Stimulated activated CD8-positive, alpha-beta memory T cell treated with anti-CD3 and anti-CD28 coated beads, Interleukin-4, amount 100 ng/mL, for 24 hours (primary cell): ENCODE data around the gene FRAS1.
A peak's percentile ranks its signal among the peaks of the same experiment; 100 is the strongest.

Experiments
- DNase-seq: peaks from one replicate; pipeline ENCODE4 v3.0.0-alpha.2; 2020; ENCODE audit warnings: low read depth

Gene FRAS1

DNA sequence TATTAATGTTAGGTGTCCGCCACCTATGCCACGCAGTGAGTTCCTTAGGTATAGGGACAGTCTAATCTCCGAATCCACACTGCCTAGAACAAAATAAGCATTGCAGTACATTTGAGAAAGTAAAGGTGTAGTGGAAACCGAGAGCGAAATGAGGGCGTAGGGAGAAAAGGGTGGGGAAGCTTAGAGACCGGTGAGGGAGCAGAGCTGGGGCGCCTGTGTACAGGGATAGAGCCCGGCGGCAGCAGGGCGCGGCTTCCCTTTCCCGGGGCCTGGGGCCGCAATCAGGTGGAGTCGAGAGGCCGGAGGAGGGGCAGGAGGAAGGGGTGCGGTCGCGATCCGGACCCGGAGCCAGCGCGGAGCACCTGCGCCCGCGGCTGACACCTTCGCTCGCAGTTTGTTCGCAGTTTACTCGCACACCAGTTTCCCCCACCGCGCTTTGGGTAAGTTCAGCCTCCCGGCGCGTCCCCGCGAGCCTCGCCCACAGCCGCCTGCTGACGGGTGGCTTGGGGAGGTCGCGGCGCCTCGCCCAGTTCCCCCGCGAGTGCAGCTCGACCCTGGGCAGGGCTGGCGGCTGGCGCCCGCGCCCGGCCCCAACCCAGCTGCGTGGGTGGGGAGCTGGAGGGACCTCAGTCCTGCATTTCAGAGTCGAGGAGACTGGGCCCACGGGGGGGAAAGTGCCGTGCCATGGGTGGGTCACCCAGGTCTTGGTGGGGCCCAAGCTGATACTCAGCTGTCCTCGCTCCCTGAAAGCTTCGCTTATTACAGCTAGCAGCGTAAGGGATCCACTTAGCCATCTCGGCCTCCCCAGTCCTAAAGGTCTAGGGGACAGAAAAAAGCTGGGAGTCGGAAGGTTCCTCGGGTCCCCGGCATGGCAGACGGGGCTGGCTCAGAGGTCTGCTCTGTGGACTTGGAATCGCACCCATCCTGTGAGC, 494.6 kb downstream of the FRAS1 start, which contains the start of gene ANXA3:
Gene ANXA3, plus strand, starts transcription at position 351 of the 932 bp plus-strand sequence. CDS start 2,704 bp downstream, outside the sequence.
- DNase-seq = peak; percentile 1

DNA sequence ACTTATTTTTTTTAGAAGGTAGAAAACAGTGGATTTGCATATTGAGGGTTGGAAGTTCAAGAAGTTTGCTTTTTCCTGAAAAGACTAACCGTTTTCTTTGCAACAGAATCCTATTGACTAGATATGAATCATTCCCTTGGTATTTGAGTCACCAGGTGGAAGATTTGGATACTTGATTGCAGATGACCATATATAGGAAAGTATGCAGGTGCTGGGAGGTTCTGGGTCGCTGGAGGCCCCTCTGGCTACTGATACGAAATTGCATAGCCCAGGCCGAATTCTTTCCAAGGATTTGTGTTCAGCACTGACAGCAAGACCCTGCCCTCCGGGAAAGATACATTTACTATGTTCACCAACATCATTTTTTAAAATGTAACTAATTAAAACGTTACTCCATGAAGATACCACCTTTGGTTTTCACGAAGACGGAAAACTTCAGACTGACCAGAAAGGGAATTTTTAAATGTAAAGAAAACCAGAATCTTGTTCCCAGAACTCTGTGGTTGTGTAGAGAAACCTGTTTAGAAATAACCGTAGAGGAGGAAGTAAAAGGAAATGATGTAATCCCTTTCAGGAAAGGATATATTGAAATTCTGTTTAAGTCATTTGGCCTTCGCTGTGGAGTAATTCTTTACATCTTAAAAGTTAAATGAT, 495.4 kb downstream of the FRAS1 start:
- DNase-seq = no peak

DNA sequence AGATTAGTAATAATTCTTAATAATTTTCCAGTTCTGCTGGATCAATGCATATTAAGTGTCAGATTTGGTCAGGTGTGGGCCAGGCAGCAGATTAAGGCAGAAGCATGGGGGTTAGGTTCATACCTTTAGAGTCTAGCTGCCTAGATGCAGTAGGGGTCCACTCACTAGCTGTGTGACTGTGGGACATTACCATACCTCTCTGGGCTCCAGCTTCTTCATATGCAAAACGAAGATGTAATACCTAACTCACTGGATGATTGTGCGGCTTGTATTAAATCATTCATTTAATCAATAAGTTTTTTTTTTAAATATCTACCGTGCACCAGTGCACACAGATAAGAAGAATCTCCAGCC, 495.9 kb downstream of the FRAS1 start:
- no peak for DNase-seq

DNA sequence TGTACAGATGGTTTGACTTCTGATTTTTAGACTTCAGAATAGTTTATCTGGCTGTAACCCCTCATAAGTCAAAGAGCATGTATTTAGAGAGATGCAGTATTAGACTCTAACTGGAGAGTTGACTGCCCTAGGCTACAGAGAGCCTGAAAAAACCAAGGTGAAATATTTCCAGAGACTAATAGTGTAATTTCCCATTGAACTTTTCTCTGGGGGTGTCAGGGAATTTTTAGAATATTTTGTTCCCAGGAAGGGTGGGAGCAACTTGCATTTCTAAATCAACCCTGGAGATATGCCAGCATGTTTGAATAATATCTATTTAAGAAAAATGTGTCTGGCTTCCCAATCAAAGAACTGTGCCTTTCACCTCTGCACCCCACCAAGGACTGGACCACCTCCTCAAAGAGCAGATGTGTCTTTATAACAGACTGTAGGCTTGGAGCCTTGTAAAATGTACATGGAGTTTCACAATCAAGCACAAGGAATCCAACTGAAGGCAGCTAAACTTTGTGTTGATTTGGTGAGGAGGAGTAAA, 496.5 kb downstream of the FRAS1 start:
- no peak for DNase-seq

DNA sequence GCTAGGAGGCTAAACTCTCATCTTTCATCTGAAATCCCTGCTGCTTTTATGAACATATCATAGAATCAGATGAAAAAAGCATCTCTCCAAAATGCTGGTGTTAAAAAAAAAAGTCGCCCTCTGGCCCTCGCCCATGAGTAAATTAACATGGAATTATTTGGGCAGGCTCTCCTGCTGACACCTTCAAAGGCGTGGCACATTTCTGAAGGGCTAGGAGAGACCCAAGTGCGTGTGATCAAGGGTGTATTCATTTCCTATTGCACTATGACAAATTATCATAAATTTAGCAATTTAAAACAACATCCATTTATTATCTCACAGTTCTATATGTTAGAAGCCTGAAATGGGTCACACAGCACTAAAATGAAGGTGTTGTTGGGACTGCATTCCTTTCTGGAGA, 499.5 kb downstream of the FRAS1 start:
- DNase-seq = no peak

DNA sequence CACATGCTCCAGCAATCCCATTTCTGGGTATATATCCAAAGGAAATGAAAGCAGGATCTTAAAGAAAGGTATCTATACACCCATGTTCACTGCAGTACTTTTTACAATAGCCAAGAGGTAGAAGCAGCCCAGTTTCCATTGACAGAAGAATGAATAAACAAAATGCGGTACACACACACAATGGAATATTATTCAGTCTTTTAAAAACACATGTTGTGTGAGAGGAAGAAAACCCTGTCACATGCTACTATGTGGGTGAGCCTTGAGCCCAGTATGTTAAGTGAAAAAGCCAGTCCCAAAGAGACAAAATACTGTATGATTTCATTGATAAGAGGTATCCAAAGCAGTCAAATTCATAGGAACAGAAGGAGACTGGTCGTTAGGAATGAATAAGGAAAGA, 500.7 kb downstream of the FRAS1 start:
- DNase-seq = no peak

DNA sequence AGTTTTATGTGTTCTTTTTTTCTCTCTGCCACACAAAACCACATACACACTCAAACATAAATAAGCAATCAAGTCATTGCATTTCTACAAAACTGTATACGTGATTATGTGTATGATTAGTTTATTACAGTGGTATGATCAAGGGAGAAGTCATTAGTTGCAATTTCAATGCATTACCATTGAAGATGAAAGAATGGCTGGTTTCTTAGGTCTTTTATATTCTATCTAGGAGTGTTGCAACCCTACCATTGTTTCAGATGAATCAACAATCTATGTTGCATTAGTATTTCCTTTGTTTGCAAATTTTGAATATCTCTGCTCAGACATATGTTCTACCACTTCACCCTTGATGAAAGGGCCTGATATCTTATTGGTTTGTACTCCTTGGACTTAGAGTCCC, 501.3 kb downstream of the FRAS1 start:
- no peak for DNase-seq

DNA sequence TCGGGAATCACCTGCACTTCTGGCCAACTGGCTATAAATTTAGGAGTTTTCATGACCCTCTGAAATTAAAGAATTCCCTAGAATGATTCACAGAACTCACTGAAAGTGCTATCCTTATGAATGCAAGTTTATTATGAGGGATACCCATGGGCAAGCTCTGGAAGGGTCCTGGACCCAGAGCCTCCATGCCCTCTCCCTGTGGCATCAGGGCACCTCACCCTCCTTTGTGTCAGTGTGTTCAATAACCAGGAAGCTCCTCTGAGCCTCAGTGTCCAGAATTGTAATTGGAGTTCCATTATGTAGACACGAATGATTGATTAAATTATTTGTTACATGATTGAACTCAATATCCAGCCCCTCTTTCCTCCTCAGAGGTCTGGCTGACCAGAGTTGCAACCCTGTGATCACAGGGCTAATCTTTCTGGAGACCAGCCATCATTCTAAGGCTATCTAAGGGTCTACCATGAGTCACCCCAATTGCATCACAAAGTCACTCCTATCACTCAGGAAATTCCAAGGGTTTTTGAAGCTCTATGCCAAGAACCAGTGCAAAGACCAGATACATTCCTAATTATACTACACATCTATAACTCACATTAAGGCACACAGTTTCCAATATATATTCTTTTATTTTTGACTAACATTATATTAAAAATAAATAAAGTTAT, 503.3 kb downstream of the FRAS1 start:
- DNase-seq = no peak

DNA sequence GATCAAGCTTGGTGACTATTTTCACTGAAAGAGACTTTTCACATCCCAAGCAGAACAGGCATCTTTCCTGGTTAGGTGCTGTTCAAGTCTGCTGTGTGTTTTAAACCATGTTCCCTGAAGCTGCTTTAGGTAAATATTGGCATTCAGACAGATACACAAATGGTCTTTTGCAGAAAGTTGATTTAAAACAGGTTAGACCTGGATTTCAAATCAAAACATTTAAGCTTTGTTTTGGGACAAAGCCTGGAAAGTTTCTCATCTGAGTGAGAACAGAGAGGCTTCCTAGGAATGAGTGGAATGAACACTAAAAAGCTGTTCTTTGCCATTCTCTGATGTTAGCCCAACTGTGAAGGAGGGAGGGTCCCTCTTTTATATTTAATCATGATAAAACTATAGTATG, 504.6 kb downstream of the FRAS1 start:
- no peak for DNase-seq

DNA sequence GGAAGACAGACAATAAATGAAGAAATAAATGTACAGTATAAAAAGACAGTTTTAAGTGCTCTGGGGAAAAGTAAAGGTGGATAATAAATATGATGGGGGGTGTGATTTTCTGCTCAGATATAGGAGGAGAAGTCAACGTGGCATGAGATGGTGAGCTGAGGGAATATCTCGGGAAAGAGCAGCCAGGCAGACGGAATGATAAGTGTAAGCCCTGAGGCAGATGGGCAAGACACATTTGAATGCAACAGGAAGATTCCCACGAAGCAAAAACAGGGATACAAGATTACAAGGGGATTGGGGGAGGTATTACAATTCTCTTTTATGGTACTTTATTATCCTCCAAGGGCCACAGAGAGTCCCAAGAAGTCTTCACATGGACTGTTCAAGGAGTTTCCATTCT, 505.6 kb downstream of the FRAS1 start:
- DNase-seq = no peak

DNA sequence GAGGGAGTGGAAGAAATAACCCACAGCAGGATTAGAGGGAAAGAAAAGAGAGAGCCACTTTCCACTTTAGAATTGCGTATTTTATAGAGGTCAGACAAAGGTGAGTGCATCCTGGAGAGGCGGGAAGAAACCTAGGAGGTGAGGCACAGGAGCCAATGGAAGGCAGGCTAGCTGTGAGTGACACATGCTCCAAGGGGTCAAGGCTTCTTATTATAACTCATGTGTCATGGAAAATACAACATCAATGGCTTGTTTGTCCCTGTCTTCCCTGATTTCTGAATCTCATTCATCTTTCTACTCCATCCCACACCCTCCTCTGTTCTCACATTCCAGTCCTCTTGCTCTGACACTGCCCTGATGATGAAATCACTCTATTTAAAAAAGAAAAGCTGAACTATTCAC, 508.8 kb downstream of the FRAS1 start:
- no peak for DNase-seq

DNA sequence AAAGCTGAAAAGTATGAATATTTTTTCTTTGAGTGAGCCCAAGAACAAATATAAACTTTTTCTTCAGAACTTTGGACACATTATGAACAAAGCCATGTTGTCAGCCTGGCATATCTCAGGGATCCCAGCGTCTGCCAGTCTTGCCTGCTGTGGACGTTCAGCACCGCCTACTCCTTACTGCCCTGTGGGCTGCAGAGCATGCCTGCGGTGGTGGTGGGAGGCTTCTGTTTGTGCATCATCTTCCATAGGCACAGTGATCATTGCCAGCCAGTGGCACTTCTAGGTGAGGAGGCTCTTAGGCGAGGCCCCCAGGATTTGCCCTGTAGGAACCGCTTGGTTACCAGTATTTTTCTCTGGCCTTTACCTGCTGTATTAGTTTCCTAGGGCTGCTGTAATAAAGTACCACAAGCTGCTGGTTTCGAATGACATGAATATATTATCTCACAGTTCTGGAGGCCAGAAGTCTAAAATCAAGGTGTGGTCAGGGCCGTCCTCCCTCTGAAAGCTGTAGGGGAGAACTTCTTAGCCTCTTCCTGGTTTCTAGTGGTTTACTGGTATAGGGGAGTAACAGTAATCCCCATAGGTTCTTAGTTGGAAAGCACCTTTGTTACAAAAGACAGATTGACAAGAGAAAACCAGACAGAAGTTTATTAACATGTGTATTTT, 509.8 kb downstream of the FRAS1 start:
- DNase-seq = no peak

DNA sequence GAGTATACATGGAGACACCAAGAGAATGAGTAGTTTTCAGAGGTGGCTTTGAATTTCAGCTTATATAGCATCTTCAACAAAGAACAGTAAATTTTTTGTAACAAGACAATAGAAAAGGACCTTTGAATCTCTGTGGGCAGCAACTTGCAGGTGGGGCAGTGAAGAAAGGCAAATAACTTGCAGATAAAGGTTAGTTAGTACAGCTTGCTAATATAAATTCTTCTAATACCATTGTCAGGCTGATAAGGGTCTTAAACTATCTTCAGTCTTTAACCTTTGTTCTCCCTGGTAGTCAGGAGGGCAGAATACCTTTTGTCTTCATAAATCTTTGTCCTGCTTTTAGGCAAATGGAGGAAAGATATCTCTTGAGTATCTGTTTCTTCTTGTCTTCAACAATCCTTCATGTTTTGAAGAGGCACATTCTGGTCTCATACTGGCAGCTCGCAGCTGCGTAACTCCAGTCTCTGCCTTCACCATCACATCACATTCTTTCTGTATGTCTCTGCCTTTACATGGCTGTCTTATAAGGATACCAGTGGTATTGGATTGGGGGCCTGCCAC, 510.5 kb downstream of the FRAS1 start:
- DNase-seq = no peak

DNA sequence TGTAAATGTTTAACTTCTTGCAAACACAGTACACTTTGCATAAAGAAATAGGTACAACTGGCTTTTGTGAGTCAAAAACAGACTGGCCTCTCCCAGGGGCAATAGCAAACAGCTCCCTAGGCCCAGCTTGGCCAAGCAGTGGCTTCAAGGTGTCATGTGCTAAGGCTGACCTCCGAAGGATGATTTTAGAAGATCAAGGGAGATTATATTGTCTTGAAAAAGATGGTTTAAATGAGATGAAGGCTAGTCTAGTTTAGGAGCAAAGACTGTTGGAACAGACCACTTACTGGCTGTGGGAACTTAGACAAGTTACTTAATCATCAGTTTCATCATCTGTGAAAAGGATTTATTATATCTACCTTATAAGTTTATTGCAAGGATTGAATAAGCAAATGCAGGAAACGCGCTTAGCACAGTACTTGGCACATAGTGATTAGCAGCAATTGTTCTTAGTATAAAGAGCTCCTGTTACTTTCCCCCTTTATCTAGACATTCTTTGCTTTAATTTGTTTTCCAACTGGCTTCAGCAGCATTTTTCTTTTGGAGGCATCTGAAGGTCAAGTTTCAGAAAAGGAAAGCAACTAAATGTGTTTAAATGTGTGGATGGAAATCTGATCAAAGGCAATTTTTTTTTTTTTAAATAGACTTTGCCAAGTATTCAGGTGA, 511.6 kb downstream of the FRAS1 start:
- DNase-seq = no peak

DNA sequence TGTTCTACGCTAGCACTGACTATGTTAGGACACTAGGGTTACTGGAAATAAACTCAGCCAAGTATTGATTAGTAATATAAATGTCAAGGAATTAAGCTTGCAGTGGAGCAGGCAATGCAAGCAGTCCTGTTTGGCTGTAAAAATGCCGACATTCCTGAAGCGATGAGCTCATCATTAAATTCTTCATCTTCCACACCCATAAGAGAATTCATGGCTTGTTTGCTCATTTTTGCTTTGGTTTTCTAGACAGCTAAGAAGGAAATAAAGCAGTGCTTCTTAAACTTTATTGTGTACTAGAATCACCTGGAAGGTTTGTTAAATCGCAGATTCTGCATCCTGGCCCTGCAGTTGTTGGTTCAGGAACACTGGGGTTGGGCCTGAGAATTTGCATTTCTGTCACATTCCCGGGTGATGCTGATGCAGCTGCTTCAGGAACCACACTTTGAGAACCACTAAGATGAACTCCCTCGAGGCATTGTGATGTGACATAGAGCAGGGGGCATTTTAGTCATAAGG, 512.2 kb downstream of the FRAS1 start:
- no peak for DNase-seq

DNA sequence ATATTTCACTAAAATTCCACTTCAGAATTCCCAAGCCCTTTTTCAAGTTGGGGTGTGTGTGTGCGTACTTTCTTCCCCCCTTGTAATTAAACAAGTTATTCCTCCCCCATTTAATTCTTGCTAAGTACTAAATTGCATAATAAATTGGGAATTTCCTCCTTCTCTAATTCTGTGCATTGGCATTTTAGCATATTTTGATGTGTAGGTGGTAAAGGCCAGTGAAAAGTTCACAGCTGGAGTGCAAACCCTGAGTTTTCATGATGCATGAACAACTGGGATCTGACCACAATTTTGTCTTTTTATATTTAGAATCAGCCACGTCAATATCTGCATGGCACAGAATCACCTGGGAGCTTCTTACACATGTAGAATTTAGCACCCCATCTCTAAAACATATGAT, 513.0 kb downstream of the FRAS1 start:
- DNase-seq = no peak

DNA sequence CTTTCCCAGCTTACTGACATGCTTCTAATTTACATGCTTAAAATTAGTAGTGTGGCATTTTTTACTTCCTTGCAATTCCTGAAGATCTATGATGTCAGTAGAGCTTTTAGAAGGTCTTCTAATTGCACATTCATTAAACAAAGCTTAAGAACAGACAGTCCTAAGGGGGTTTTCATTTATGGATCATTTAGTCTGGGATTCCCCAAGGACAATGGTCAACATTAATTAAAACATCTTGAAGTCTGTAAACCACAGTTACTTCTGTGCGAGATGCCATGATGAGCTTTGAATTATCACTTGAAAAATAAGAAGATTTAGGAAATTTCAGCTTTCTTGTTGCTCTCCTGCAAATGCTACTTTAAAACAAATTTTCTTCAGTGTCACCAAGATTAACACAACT, 514.7 kb downstream of the FRAS1 start:
- DNase-seq = no peak

DNA sequence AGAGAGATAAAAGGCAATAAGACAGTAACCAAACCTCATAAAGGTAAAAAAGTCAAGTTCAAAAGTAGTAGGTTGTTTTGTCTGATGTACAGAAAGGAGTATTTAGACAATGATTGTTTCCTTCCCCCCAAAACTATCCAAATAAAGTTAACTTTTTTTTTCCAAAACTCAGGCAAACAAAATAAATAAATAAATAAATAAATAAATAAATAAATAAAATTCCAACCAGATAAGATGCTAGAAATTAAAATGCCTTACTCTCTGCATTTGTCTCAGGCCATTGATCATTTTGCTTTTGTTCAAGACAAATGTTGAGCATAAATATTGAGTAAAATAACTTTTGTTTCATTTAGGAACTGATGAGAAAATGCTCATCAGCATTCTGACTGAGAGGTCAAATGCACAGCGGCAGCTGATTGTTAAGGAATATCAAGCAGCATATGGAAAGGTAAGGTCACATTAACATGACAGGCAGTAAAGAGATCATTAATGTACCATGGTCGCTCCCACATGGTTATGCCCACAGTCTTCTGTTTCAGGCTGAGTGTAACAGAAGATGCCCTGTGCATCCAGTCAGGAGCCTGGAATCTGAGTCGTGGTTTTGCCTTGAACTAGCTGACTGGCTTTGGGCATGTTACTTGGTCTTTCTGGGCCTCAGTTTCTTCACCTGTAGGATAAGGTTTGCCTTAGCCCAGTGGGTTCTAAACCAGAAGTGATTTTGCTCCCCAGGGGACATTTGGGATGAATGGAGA, 521.7 kb downstream of the FRAS1 start:
- DNase-seq = no peak

DNA sequence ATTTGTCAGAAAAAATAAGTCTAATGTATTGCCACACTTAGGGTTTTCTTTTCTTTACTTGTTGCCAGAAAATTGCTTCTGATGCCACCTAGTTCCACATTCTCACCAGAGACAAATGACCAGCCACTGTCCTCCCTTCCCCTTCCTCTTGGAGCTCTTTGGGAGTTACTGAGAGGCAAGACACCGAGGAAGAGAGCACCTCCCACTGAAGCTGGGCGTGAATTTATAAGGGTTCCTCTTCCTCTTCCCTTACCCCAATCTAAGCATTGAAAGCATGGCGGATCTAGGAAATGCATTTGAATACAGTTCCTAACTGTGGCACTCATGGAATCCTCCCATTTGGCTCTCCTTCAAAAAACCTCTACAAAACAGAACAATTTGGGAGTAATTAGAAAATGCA, 524.5 kb downstream of the FRAS1 start:
- DNase-seq = no peak

DNA sequence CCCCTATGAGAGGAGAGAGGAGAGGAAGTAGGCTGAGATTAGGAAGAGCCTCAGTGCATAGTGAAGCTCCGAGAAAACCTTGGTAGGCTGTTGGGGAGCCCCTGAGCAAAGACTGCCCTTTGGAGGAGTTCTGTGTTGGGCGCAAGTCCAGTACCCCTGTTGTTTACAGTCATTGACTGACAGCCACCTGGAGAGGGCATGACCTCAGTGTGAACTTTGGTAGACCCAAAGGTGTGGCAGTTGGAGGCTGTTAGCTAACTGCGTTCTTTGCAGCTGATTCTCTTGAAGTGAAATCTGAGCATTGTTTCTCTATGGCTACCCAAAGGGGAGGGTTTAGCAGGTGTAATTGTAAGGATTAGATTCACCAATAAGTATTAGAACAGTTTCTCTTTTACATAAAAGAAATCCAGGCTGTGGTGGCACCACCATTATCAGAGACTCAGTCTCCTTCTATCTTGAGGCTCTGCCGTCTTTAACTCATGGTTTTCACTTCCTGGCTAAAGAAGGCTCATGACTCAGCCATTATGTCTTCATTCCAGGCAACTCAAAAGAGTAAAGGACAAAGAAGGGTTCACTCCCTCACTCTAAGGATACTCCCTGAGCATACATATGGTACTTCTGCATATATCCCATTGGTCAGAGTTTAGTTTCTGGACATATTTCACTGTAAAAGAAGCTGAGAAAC, 527.9 kb downstream of the FRAS1 start:
- no peak for DNase-seq
